Measurements from ENCODE around the gene PRRC1. TPM values are rescaled to one million over a fixed set of nuclear protein-coding genes. Genes with fewer than 3 reads are reported as not detected.

PRRC1 gene
- total and polyA plus RNA-seq, 9 of the 15 experiments (the other 6 are each of a cell fraction or from before 2014, with no cell fraction given) = 23.4 to 68.7 (median 43.9) TPM

GRCh38 chr5:127599320-127599719 is 81.9 kb downstream of the PRRC1 start:
- no TSS peak for BruUV-seq (replicated peaks)
- intact Hi-C loops (cut with micrococcal nuclease) = no loop called here
- H2AFZ ChIP-seq (ENCODE audit: low read depth, low read length) = no peak overlapping the region
- no peaks in the 10 kb centered on the region for H3K79me2 ChIP-seq (ENCODE audit: control insufficient read depth, insufficient read depth, low read length)
- H3K36me3 ChIP-seq (ENCODE audit: control insufficient read depth, insufficient read depth, low read length) = no peaks in the 10 kb centered on the region
- in situ Hi-C loops (cut with MboI) = no loop called here
- no peak overlapping the region for H3K9ac ChIP-seq (ENCODE audit: insufficient read depth in 1 of 2, low read depth in 2 of 2, low read length in 2 of 2)
- no peak overlapping the region for H3K4me3 ChIP-seq
- CTCF ChIA-PET (ENCODE audit: low intra/inter-chr PET ratio) = no interaction called here
- no peaks in the 10 kb centered on the region for H3K9me1 ChIP-seq (ENCODE audit: control insufficient read depth, insufficient read depth, low read length)
- no peak for TF ChIP-seq TCF7L2 (IDR thresholded peaks at IDR 0.05; ENCODE audit: low read depth, low read length)
- TF ChIP-seq MCM7 (IDR thresholded peaks at IDR 0.05) = no peak
- no peak for TF ChIP-seq BMI1 (IDR thresholded peaks at IDR 0.05; ENCODE audit: low read length)
- TF ChIP-seq PHF21A (IDR thresholded peaks at IDR 0.05; ENCODE audit: borderline replicate concordance, low read depth) = no peak
- TF ChIP-seq CHCHD3 (CRISPR knock-in tag; IDR thresholded peaks at IDR 0.05) = no peak
- no peak for TF ChIP-seq IRF2 (CRISPR knock-in tag; IDR thresholded peaks at IDR 0.05)
- TF ChIP-seq ZNF224 (CRISPR knock-in tag; IDR thresholded peaks at IDR 0.05) = no peak
- TF ChIP-seq ZNF253 (CRISPR knock-in tag; conservative IDR thresholded peaks at IDR 0.05) = no peak
- no peaks in the 10 kb centered on the region for H3K9me3 ChIP-seq (replicated peaks; ENCODE audit: control insufficient read depth, insufficient read depth, low read depth, low read length)
- no peaks in the 10 kb centered on the region for H4K20me1 ChIP-seq (replicated peaks; ENCODE audit: control insufficient read depth, insufficient read depth, low read length)
- FAIRE-seq (no peak), ATAC-seq (no peak), DNase-seq (ENCODE audit: extremely low read depth in 1 of 4, low spot score in 3 of 4) (no peak)
- no peaks in the 10 kb centered on the region; a peak in 1 of 5 replicates for H3K27me3 ChIP-seq (ENCODE audit: control insufficient read depth in 2 of 2, insufficient read depth in 2 of 2, low read length in 2 of 2)
- no peak overlapping the region for H3K4me2 ChIP-seq (ENCODE audit: insufficient read depth, low read length)
- POLR2A ChIA-PET = interaction anchor here (0.8 kb wide), 1 partner anchor 9 kb away, joined by 3 read pairs; no protein-coding TSS in a partner anchor
- WGBS (ENCODE audit: insufficient coverage, low coverage, missing lambda C conversion rate) = 0% methylated on average over 3 of the region's 3 CpGs
- H3K27ac ChIP-seq (ENCODE audit: extremely low read depth, low read depth, low read length) = no peak overlapping the region
- H3K4me1 ChIP-seq (replicated peaks in 1 of 2; ENCODE audit: control insufficient read depth in 2 of 2, insufficient read depth in 2 of 2, low read length in 2 of 2) = no peaks in the 10 kb centered on the region

- Histone ChIP-seq H3K79me2 (ENCODE audit: control insufficient read depth, insufficient read depth, low read length) (no peaks in the 10 kb centered on the region), H3K4me3 (no peak overlapping the region), H3K9me1 (ENCODE audit: control insufficient read depth, insufficient read depth, low read length) (no peaks in the 10 kb centered on the region), H3K27me3 (ENCODE audit: control insufficient read depth in 2 of 2, insufficient read depth in 2 of 2, low read length in 2 of 2) (no peaks in the 10 kb centered on the region), H2AFZ (ENCODE audit: low read depth, low read length) (no peak overlapping the region), H3K4me1 (replicated peaks in 1 of 2; ENCODE audit: control insufficient read depth in 2 of 2, insufficient read depth in 2 of 2, low read length in 2 of 2) (no peaks in the 10 kb centered on the region), H3K36me3 (ENCODE audit: control insufficient read depth, insufficient read depth, low read length) (no peaks in the 10 kb centered on the region), H3K4me2 (ENCODE audit: insufficient read depth, low read length) (no peak overlapping the region), H3K9me3 (replicated peaks; ENCODE audit: control insufficient read depth, insufficient read depth, low read depth, low read length) (no peaks in the 10 kb centered on the region), H3K9ac (ENCODE audit: insufficient read depth in 1 of 2, low read depth in 2 of 2, low read length in 2 of 2) (no peak overlapping the region), H3K27ac (ENCODE audit: extremely low read depth, low read depth, low read length) (no peak overlapping the region), H4K20me1 (replicated peaks; ENCODE audit: control insufficient read depth, insufficient read depth, low read length) (no peaks in the 10 kb centered on the region)
- intact Hi-C loops (cut with micrococcal nuclease) (no loop called here), in situ Hi-C loops (cut with MboI) (no loop called here)
- DNase-seq (ENCODE audit: extremely low read depth in 1 of 4, low spot score in 3 of 4) = no peak
- FAIRE-seq = no peak
- TF ChIP-seq ID3 (CRISPR knock-in tag; IDR thresholded peaks at IDR 0.05) (no peak), ID3 (tag; IDR thresholded peaks at IDR 0.05) (no peak), FOXJ3 (CRISPR knock-in tag; IDR thresholded peaks at IDR 0.05) (no peak), ZNF696 (CRISPR knock-in tag; conservative IDR thresholded peaks at IDR 0.05) (no peak), THAP7 (CRISPR knock-in tag; IDR thresholded peaks at IDR 0.05) (no peak), ZNF395 (CRISPR knock-in tag; IDR thresholded peaks at IDR 0.05) (no peak), CREBBP (IDR thresholded peaks at IDR 0.05; ENCODE audit: low read depth, low read length) (no peak), ZKSCAN8 (CRISPR knock-in tag; IDR thresholded peaks at IDR 0.05) (no peak)
- ChIA-PET CTCF (ENCODE audit: low intra/inter-chr PET ratio) (no interaction called here), POLR2A (interaction anchor here (0.8 kb wide), 1 partner anchor 10 kb away, joined by 3 read pairs; no protein-coding TSS in a partner anchor)
- BruUV-seq (replicated peaks) = no TSS peak
- no peak for ATAC-seq
- 6% methylated on average over 4 of the region's 4 CpGs for WGBS (ENCODE audit: insufficient coverage, low coverage, missing lambda C conversion rate)
Measured at GRCh38 chr5:127599847-127600246, 82.4 kb downstream of the PRRC1 start.

Measured in K562 (cell line).